Fibroblast of lung (primary cell): Measurements from ENCODE around the gene ZNF532.

Experiments used
- CTCF ChIP-seq, 2 donors: IDR thresholded peaks in 1 of 2; conservative IDR thresholded peaks in 1 of 2; 1 replicate in 1 of 2; 2 replicates in 1 of 2; pipeline ENCODE4 v1.5.1; 2011 to 2012; ENCODE audit warnings: low read length in 2 of 2, control low read depth in 1 of 2, inconsistent platforms in 1 of 2, low read depth in 1 of 2, mild to moderate bottlenecking in 1 of 2
- EZH2 ChIP-seq: IDR thresholded peaks from 2 replicates; pipeline ENCODE4 v1.5.1; 2012; ENCODE audit warnings: low read length, control low read depth, mild to moderate bottlenecking; ENCODE audit errors: missing control alignments

- TF ChIP-seq CTCF (conservative IDR thresholded peaks at IDR 0.05 in 1 of 2, IDR thresholded peaks at IDR 0.05 in 1 of 2; ENCODE audit: low read depth in 1 of 2, low read length in 2 of 2): no peak
- no peak for TF ChIP-seq EZH2
Measured at GRCh38 chr18:58866773-58867150, 2.1 kb downstream of the ZNF532 start.
